IgD-negative memory B cell (primary cell): ENCODE data around the gene ARF3. TPM values are rescaled to one million over a fixed set of nuclear protein-coding genes. Genes with fewer than 3 reads are reported as not detected.
A peak's percentile ranks its signal among the peaks of the same experiment; 100 is the strongest.

ENCODE experiments used
- H3K27ac Mint-ChIP-seq, 3 donors: one replicate each; pipeline ENCODE4 v1.8.0; 2020 to 2022; ENCODE audit warnings: mild to moderate bottlenecking in 3 of 3, mixed read lengths in 3 of 3, moderate library complexity in 1 of 3
- H3K27me3 Mint-ChIP-seq: one replicate; pipeline ENCODE4 v1.8.0; 2021; ENCODE audit warnings: mixed read lengths
- H3K36me3 Mint-ChIP-seq: one replicate; pipeline ENCODE4 v1.8.0; 2020; ENCODE audit warnings: mild to moderate bottlenecking, mixed read lengths
- H3K4me1 Mint-ChIP-seq, 3 donors: one replicate each; pipeline ENCODE4 v1.8.0; 2020 to 2022; ENCODE audit warnings: mixed read lengths in 3 of 3, mild to moderate bottlenecking in 1 of 3
- H3K4me3 Mint-ChIP-seq, 4 donors: one replicate each; pipeline ENCODE4 v1.8.0; 2020 to 2022; ENCODE audit warnings: mild to moderate bottlenecking in 4 of 4, mixed read lengths in 4 of 4, moderate library complexity in 3 of 4
- H3K9me3 Mint-ChIP-seq, 3 donors: one replicate each; pipeline ENCODE4 v1.8.0; 2020 to 2021; ENCODE audit warnings: mixed read lengths in 3 of 3, mild to moderate bottlenecking in 1 of 3
- polyA plus RNA-seq: library from polyadenylated mRNA; unstranded; fragments of 300-500 nt; fragmentation: Illumina TruSeq; gene quantifications from one replicate; pipeline ENCODE4 v1.2.3, GENCODE V29; 2021

ARF3 gene
- 20.2 TPM for polyA plus RNA-seq

- H3K9me3 Mint-ChIP-seq, result no peaks in the 10 kb centered on the region
- H3K27ac Mint-ChIP-seq, result peak within 1 kb of the TSS; percentile 81 to 93 (median 93)
- H3K4me3 Mint-ChIP-seq, result peak within 1 kb of the TSS; percentile 98 to 100 (median 98)
- H3K36me3 Mint-ChIP-seq, result peaks cover 2% of the 10 kb centered on the region
- peaks cover 2% of the 10 kb centered on the region for H3K27me3 Mint-ChIP-seq
- peaks cover 30 to 34% (median 30%) of the 10 kb centered on the region in 3 donors for H3K4me1 Mint-ChIP-seq
Observed at GRCh38 chr12:48957141-48958048, at the start of gene ARF3. Gene ARF3, minus strand, starts transcription at chr12:48957487. Its CDS starts 16,392 bp downstream, at chr12:48941095.

GRCh38 chr12:49000346-49000745 is 43.1 kb upstream of the ARF3 start:
- Mint-ChIP-seq H3K4me3 (peak overlapping the region; percentile 30 to 72 (median 62)), H3K9me3 (no peaks in the 10 kb centered on the region), H3K4me1 (peaks cover 11 to 19% (median 13%) of the 10 kb centered on the region in 3 donors), H3K36me3 (peaks cover 16% of the 10 kb centered on the region), H3K27me3 (peaks cover 17% of the 10 kb centered on the region), H3K27ac (peak overlapping the region in 1 of 3 donors; percentile 49)

GRCh38 chr12:48999371-49000131 is 42.3 kb upstream of the ARF3 start, which contains the start of gene DDN:
Gene DDN, minus strand, starts transcription at chr12:48999375. Its CDS starts 88 bp downstream, at chr12:48999287.
- Mint-ChIP-seq H3K4me3 (peak within 1 kb of the TSS; percentile 72 to 92 (median 82)), H3K36me3 (peaks cover 12% of the 10 kb centered on the region), H3K9me3 (no peaks in the 10 kb centered on the region), H3K27ac (peak within 1 kb of the TSS in 2 of 3 donors; percentile 31 to 94), H3K4me1 (peaks cover 14 to 19% (median 15%) of the 10 kb centered on the region in 3 donors), H3K27me3 (peaks cover 21% of the 10 kb centered on the region)

- no peaks in the 10 kb centered on the region for H3K9me3 Mint-ChIP-seq
Observed at GRCh38 chr12:48998497-48999353, 41.4 kb upstream of the ARF3 start.

GRCh38 chr12:48997719-48998496 is 40.6 kb upstream of the ARF3 start:
- H3K4me1 Mint-ChIP-seq, result peaks cover 14 to 19% (median 15%) of the 10 kb centered on the region in 3 donors
- peaks cover 10% of the 10 kb centered on the region for H3K36me3 Mint-ChIP-seq
- no peaks in the 10 kb centered on the region for H3K9me3 Mint-ChIP-seq
- H3K4me3 Mint-ChIP-seq, result peak overlapping the region; percentile 78 to 92 (median 84)
- peaks cover 31% of the 10 kb centered on the region for H3K27me3 Mint-ChIP-seq
- peak overlapping the region in 2 of 3 donors; percentile 36 to 94 for H3K27ac Mint-ChIP-seq

More at GRCh38 chr12:48998497-48999353, 41.4 kb upstream of the ARF3 start:
- Mint-ChIP-seq H3K27me3 (peaks cover 28% of the 10 kb centered on the region), H3K36me3 (peaks cover 10% of the 10 kb centered on the region), H3K4me3 (peak overlapping the region; percentile 72 to 92 (median 82)), H3K4me1 (peaks cover 14 to 19% (median 15%) of the 10 kb centered on the region in 3 donors), H3K27ac (peak overlapping the region in 2 of 3 donors; percentile 20 to 49)

- H3K27me3 Mint-ChIP-seq, result peaks cover 33% of the 10 kb centered on the region
- H3K4me3 Mint-ChIP-seq, result peak overlapping the region; percentile 78 to 90 (median 84)
- peaks cover 13 to 19% (median 15%) of the 10 kb centered on the region in 3 donors for H3K4me1 Mint-ChIP-seq
- H3K36me3 Mint-ChIP-seq, result peaks cover 6% of the 10 kb centered on the region
- peak overlapping the region in 2 of 3 donors; percentile 36 to 94 for H3K27ac Mint-ChIP-seq
- no peaks in the 10 kb centered on the region for H3K9me3 Mint-ChIP-seq
Observed at GRCh38 chr12:48996794-48997718, 39.8 kb upstream of the ARF3 start.

GRCh38 chr12:48995086-48995879 is 38.0 kb upstream of the ARF3 start:
- Mint-ChIP-seq H3K4me3 (peak overlapping the region in 3 of 4 donors; percentile 25 to 84 (median 78)), H3K9me3 (no peaks in the 10 kb centered on the region), H3K27ac (peak overlapping the region; percentile 78 to 92 (median 83)), H3K27me3 (peaks cover 31% of the 10 kb centered on the region), H3K36me3 (peaks cover under 1% of the 10 kb centered on the region), H3K4me1 (peaks cover 11 to 18% (median 13%) of the 10 kb centered on the region in 3 donors)

- Mint-ChIP-seq H3K36me3 (no peaks in the 10 kb centered on the region), H3K27ac (no peak overlapping the region), H3K9me3 (no peaks in the 10 kb centered on the region), H3K27me3 (peaks cover 29% of the 10 kb centered on the region), H3K4me3 (peak overlapping the region in 1 of 4 donors; percentile 84), H3K4me1 (peaks cover 8 to 10% (median 10%) of the 10 kb centered on the region in 3 donors)
Observed at GRCh38 chr12:48994224-48995085, 37.2 kb upstream of the ARF3 start.

GRCh38 chr12:48993787-48994186 is 36.5 kb upstream of the ARF3 start:
- Mint-ChIP-seq H3K4me3 (no peak overlapping the region), H3K27ac (no peak overlapping the region), H3K9me3 (no peaks in the 10 kb centered on the region), H3K4me1 (peaks cover 6 to 8% (median 7%) of the 10 kb centered on the region in 3 donors), H3K27me3 (peaks cover 33% of the 10 kb centered on the region), H3K36me3 (no peaks in the 10 kb centered on the region)

GRCh38 chr12:48991247-48992050 is 34.2 kb upstream of the ARF3 start:
- peaks cover 44% of the 10 kb centered on the region for H3K27me3 Mint-ChIP-seq
- H3K4me1 Mint-ChIP-seq, result peaks cover 4 to 7% (median 4%) of the 10 kb centered on the region in 3 donors
- peak overlapping the region in 1 of 3 donors; percentile 17 for H3K27ac Mint-ChIP-seq
- H3K4me3 Mint-ChIP-seq, result no peak overlapping the region
- H3K9me3 Mint-ChIP-seq, result no peaks in the 10 kb centered on the region
- no peaks in the 10 kb centered on the region for H3K36me3 Mint-ChIP-seq

- Mint-ChIP-seq H3K4me3 (no peak overlapping the region), H3K36me3 (no peaks in the 10 kb centered on the region), H3K27ac (peak overlapping the region in 1 of 3 donors; percentile 17), H3K4me1 (peaks cover 1 to 5% (median 3%) of the 10 kb centered on the region in 3 donors), H3K9me3 (no peaks in the 10 kb centered on the region), H3K27me3 (peaks cover 43% of the 10 kb centered on the region)
Observed at GRCh38 chr12:48990552-48990951, 33.3 kb upstream of the ARF3 start.
